SH-SY5Y (cell line): ENCODE data around the gene UNKL.

Source experiments
- GATA2 ChIP-seq: IDR thresholded peaks from 2 replicates; pipeline ENCODE4 v1.6.1; 2011; ENCODE audit warnings: mild to moderate bottlenecking, low read depth, low read length
- GATA3 ChIP-seq: IDR thresholded peaks from 2 replicates; pipeline ENCODE4 v1.6.1; 2011; ENCODE audit warnings: low read depth, mild to moderate bottlenecking, low read length, moderate library complexity

DNA sequence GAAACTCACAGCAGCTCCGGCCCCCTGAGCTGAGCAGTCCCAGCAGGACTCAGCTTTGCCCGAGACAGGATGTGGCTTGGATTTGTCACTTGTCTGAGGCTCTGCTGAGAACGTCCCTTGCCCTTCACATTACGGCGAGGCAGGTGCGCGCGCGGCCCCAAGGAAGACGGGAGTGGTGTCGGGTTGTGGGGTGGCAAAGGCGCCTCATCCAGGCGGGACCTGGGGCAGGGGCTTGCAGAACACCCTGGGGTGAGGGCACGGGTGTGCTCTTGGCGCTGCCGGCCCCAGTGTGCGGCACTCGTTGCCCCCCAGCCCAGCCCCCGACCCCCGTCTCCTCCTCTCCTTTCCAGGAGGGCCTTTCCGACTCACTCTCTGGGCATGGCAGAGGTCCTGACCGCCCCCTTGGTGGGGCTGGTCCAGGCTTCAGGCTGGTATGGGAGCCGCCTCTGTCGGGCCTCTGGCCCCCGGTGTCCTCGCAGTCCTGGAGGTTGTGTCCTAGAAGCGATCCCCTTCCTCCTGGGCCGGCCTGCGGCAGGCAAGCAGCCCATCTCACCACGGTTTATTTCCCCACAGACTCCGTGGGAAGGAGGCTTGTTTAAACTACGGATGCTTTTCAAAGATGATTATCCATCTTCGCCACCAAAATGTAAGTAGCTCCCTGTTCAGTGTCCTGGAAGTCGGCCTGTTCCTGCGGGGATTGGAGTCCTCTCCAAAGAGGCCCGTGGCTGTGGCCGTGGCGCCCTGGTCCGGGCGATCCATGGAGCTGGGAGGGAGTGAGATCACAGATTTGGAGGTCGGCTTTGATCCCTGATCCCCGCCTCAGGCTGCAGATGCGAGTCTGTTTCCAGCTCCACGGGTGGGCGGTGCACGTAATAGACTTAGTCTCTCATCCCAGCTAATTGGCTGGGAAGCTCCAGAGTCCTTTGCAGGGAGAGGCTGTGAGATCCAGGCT lies 99.1 kb downstream of the UNKL start:
- TF ChIP-seq GATA2, result no peak
- TF ChIP-seq GATA3, result no peak
